Astrocyte (in vitro differentiated cells and primary cell): ENCODE data around the gene SOX4. TPM values are rescaled to one million over a fixed set of nuclear protein-coding genes. Genes with fewer than 3 reads are reported as not detected.

Source experiments
- DNase-seq: peaks from one replicate; pipeline ENCODE4 v3.0.0-alpha.2; 2010; ENCODE audit warnings: low read depth
- FAIRE-seq: peaks from 2 replicates; lab custom pipeline; 2011; peaks lifted over from hg19 to GRCh38; lab: Jason Lieb, UNC
- H2AFZ ChIP-seq: 2 replicates; pipeline ENCODE4 v1.6.0; 2012; ENCODE audit warnings: low read depth, low read length, inconsistent platforms
- H3K27ac ChIP-seq: 2 replicates; pipeline ENCODE4 v1.5.1; 2011; ENCODE audit warnings: low read depth, low read length, inconsistent platforms
- H3K27me3 ChIP-seq: 2 replicates; pipeline ENCODE4 v1.6.0; 2011; ENCODE audit warnings: low read length, inconsistent platforms; ENCODE audit not compliant: insufficient read depth
- H3K36me3 ChIP-seq: 2 replicates; pipeline ENCODE4 v1.5.1; 2011; ENCODE audit warnings: low read length, inconsistent platforms; ENCODE audit not compliant: insufficient read depth
- H3K4me1 ChIP-seq: 2 replicates; pipeline ENCODE4 v1.5.1; 2011; ENCODE audit warnings: low read length, inconsistent platforms; ENCODE audit not compliant: insufficient read depth
- H3K4me2 ChIP-seq: 2 replicates; pipeline ENCODE4 v1.6.0; 2012; ENCODE audit warnings: low read length, inconsistent platforms
- H3K4me3 ChIP-seq: 2 replicates; pipeline ENCODE4 v1.5.1; 2011; ENCODE audit warnings: low read depth, mild to moderate bottlenecking, low read length, inconsistent platforms; ENCODE audit not compliant: insufficient read depth
- H3K79me2 ChIP-seq: 2 replicates; pipeline ENCODE4 v1.6.0; 2012; ENCODE audit warnings: mild to moderate bottlenecking, low read length, inconsistent platforms; ENCODE audit not compliant: insufficient read depth
- H3K9ac ChIP-seq: 2 replicates; pipeline ENCODE4 v1.6.0; 2012; ENCODE audit warnings: mild to moderate bottlenecking, low read length, inconsistent platforms
- H3K9me3 ChIP-seq: 2 replicates; pipeline ENCODE4 v1.5.1; 2012; ENCODE audit warnings: low read depth, mild to moderate bottlenecking, low read length, inconsistent platforms; ENCODE audit not compliant: insufficient read depth
- H4K20me1 ChIP-seq: 2 replicates; pipeline ENCODE4 v1.6.0; 2012; ENCODE audit warnings: low read length, inconsistent platforms; ENCODE audit not compliant: insufficient read depth
- H3K27ac Mint-ChIP-seq: one replicate; pipeline ENCODE4 v1.8.0; 2021; ENCODE audit warnings: mild to moderate bottlenecking, mixed read lengths; ENCODE audit not compliant: unreplicated experiment
- H3K27me3 Mint-ChIP-seq: one replicate; pipeline ENCODE4 v1.8.0; 2021; ENCODE audit warnings: low read depth, mixed read lengths; ENCODE audit not compliant: unreplicated experiment
- H3K36me3 Mint-ChIP-seq: one replicate; pipeline ENCODE4 v1.8.0; 2021; ENCODE audit warnings: low read depth, mixed read lengths; ENCODE audit not compliant: unreplicated experiment
- H3K4me1 Mint-ChIP-seq: one replicate; pipeline ENCODE4 v1.8.0; 2021; ENCODE audit warnings: low read depth, mixed read lengths; ENCODE audit not compliant: unreplicated experiment
- H3K4me3 Mint-ChIP-seq: one replicate; pipeline ENCODE4 v1.8.0; 2021; ENCODE audit warnings: mild to moderate bottlenecking, moderate library complexity, mixed read lengths; ENCODE audit not compliant: unreplicated experiment
- H3K9me3 Mint-ChIP-seq: one replicate; pipeline ENCODE4 v1.8.0; 2021; ENCODE audit warnings: mild to moderate bottlenecking, mixed read lengths; ENCODE audit not compliant: unreplicated experiment
- EZH2 ChIP-seq: IDR thresholded peaks from 2 replicates; pipeline ENCODE4 v1.6.1; 2012; ENCODE audit warnings: mild to moderate bottlenecking, low read length, inconsistent platforms; ENCODE audit not compliant: insufficient read depth
- total RNA-seq: library from RNA; stranded (reverse); gene quantifications from 2 replicates; pipeline ENCODE4 v1.2.1, GENCODE V29; 2021
- TF ChIP-seq, protein P1 (sequence below): IDR thresholded peaks from 2 replicates; pipeline ENCODE4 v1.5.1; 2011; ENCODE audit warnings: low read depth, mild to moderate bottlenecking, inconsistent platforms, low read length, moderate library complexity; ENCODE audit not compliant: insufficient read depth

Gene SOX4
- total RNA-seq, 1 donor from 2014 or later: 108 TPM

GRCh38 chr6:21591446-21591845 is 2.1 kb upstream of the SOX4 start:
- H3K36me3 Mint-ChIP-seq: peaks cover 8% of the 10 kb centered on the region
- no peak for DNase-seq
- H3K4me3 Mint-ChIP-seq: no peak overlapping the region
- H3K27ac ChIP-seq: no peak overlapping the region
- H3K27me3 ChIP-seq: no peaks in the 10 kb centered on the region
- no peaks in the 10 kb centered on the region for H3K27me3 Mint-ChIP-seq
- H3K9me3 ChIP-seq: no peaks in the 10 kb centered on the region
- H2AFZ ChIP-seq: no peak overlapping the region
- no peak overlapping the region for H3K27ac Mint-ChIP-seq
- peaks cover 19% of the 10 kb centered on the region for H4K20me1 ChIP-seq
- H3K79me2 ChIP-seq: peaks cover 26% of the 10 kb centered on the region
- H3K4me2 ChIP-seq: no peak overlapping the region
- peaks cover 8% of the 10 kb centered on the region for H3K4me1 Mint-ChIP-seq
- no peak for FAIRE-seq
- H3K4me3 ChIP-seq: no peak overlapping the region
- H3K4me1 ChIP-seq: peaks cover 7% of the 10 kb centered on the region
- H3K36me3 ChIP-seq: no peaks in the 10 kb centered on the region
- H3K9me3 Mint-ChIP-seq: no peaks in the 10 kb centered on the region
- no peak overlapping the region for H3K9ac ChIP-seq
- TF ChIP-seq, protein P1, sequence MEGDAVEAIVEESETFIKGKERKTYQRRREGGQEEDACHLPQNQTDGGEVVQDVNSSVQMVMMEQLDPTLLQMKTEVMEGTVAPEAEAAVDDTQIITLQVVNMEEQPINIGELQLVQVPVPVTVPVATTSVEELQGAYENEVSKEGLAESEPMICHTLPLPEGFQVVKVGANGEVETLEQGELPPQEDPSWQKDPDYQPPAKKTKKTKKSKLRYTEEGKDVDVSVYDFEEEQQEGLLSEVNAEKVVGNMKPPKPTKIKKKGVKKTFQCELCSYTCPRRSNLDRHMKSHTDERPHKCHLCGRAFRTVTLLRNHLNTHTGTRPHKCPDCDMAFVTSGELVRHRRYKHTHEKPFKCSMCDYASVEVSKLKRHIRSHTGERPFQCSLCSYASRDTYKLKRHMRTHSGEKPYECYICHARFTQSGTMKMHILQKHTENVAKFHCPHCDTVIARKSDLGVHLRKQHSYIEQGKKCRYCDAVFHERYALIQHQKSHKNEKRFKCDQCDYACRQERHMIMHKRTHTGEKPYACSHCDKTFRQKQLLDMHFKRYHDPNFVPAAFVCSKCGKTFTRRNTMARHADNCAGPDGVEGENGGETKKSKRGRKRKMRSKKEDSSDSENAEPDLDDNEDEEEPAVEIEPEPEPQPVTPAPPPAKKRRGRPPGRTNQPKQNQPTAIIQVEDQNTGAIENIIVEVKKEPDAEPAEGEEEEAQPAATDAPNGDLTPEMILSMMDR: no peak
- TF ChIP-seq EZH2: no peak

DNA sequence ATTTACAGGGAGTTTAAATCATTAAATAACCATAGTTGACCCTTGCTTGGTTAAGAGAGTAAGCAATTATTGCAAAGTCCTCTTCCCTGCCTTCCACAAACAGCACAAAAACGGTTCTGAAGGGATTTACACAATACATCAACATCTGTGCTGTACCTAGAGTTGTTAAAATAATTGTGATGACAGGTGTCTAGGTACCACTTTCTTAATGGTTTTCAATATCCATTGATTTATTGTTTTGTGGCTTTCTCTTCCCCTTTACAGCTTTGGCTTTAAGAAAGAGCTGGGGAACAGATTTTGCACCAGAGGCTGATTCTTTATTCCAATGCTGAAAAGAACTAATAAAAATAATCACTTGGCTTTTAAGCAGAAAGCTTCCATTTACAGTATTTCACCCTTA is 598 bp upstream of the SOX4 start:
- peak overlapping the region; percentile 45 for H3K9ac ChIP-seq
- H3K9me3 ChIP-seq: no peaks in the 10 kb centered on the region
- H3K27ac Mint-ChIP-seq: no peak overlapping the region
- peaks cover 3% of the 10 kb centered on the region for H3K36me3 ChIP-seq
- H3K27me3 Mint-ChIP-seq: no peaks in the 10 kb centered on the region
- TF ChIP-seq, protein P1: no peak
- TF ChIP-seq EZH2: no peak
- peaks cover 41% of the 10 kb centered on the region for H3K79me2 ChIP-seq
- H4K20me1 ChIP-seq: peaks cover 32% of the 10 kb centered on the region
- no peak overlapping the region for H3K4me3 Mint-ChIP-seq
- H3K9me3 Mint-ChIP-seq: no peaks in the 10 kb centered on the region
- H2AFZ ChIP-seq: no peak overlapping the region
- H3K36me3 Mint-ChIP-seq: peaks cover 18% of the 10 kb centered on the region
- H3K4me1 Mint-ChIP-seq: peaks cover 8% of the 10 kb centered on the region
- H3K27ac ChIP-seq: no peak overlapping the region
- no peaks in the 10 kb centered on the region for H3K27me3 ChIP-seq
- DNase-seq (no peak), FAIRE-seq (no peak)
- H3K4me2 ChIP-seq: peak overlapping the region; percentile 90
- H3K4me3 ChIP-seq: peak overlapping the region; percentile 95
- H3K4me1 ChIP-seq: peaks cover 7% of the 10 kb centered on the region

GRCh38 chr6:21593927-21594415 is 420 bp downstream of the SOX4 start:
- peak; percentile 65 for DNase-seq
- peak overlapping the region; percentile 79 for H2AFZ ChIP-seq
- TF ChIP-seq, protein P1: no peak
- no peak for TF ChIP-seq EZH2
- peak overlapping the region; percentile 98 for H3K9ac ChIP-seq
- H4K20me1 ChIP-seq: peaks cover 43% of the 10 kb centered on the region
- no peaks in the 10 kb centered on the region for H3K27me3 ChIP-seq
- no peaks in the 10 kb centered on the region for H3K9me3 ChIP-seq
- H3K4me2 ChIP-seq: peak overlapping the region; percentile 90
- peak overlapping the region; percentile 93 for H3K27ac ChIP-seq
- Mint-ChIP-seq H3K36me3 (peaks cover 20% of the 10 kb centered on the region), H3K9me3 (no peaks in the 10 kb centered on the region), H3K4me3 (no peak overlapping the region), H3K27me3 (no peaks in the 10 kb centered on the region), H3K27ac (no peak overlapping the region), H3K4me1 (peaks cover 8% of the 10 kb centered on the region)
- H3K4me3 ChIP-seq: peak overlapping the region; percentile 95
- peaks cover 16% of the 10 kb centered on the region for H3K4me1 ChIP-seq
- FAIRE-seq: no peak
- H3K79me2 ChIP-seq: peaks cover 52% of the 10 kb centered on the region
- peaks cover 3% of the 10 kb centered on the region for H3K36me3 ChIP-seq
